Aortic smooth muscle cell (primary cell): Measurements from ENCODE around the gene MUC21. TPM values are rescaled to one million over a fixed set of nuclear protein-coding genes. Genes with fewer than 3 reads are reported as not detected.

Experiments
- total RNA-seq: library from RNA; depleted of rRNA; stranded (reverse); fragments of >200 nt; gene quantifications from 2 replicates; pipeline ENCODE4 v1.2.3, GENCODE V29; 2014

Gene MUC21
- total RNA-seq = not detected in 2 replicates

GRCh38 chr6:30983439-30983838 is at the start of gene MUC21:
MUC21 (plus strand) TSS chr6:30983718; CDS start chr6:30983959, 241 bp downstream.

GRCh38 chr6:30940361-30940986 is 43.0 kb upstream of the MUC21 start, which contains the start of gene MUCL3:
MUCL3 (plus strand) TSS chr6:30940973; CDS start chr6:30941000, 27 bp downstream.

GRCh38 chr6:31010393-31011060 is 27.0 kb downstream of the MUC21 start, which contains the start of gene MUC22:
MUC22 (plus strand) TSS chr6:31010474; CDS start chr6:31010707, 233 bp downstream.

Other genes with a start within 250 kb of the MUC21 start
- 138 and 150 TPM in 2 replicates for gene FLOT1, start 241.0 kb upstream of the MUC21 start, total RNA-seq
- gene IER3, start 239.2 kb upstream of the MUC21 start, total RNA-seq = 14.3 and 32.0 TPM in 2 replicates
- 15.2 and 17.1 TPM in 2 replicates for gene DDR1, start 99.2 kb upstream of the MUC21 start, total RNA-seq
- gene GTF2H4, start 75.5 kb upstream of the MUC21 start, total RNA-seq = 5.9 and 8.0 TPM in 2 replicates
- 12.4 and 16.8 TPM in 2 replicates for gene VARS2, start 69.5 kb upstream of the MUC21 start, total RNA-seq
- not detected in 2 replicates for gene SFTA2, start 51.5 kb upstream of the MUC21 start, total RNA-seq
- gene MUCL3, start 42.7 kb upstream of the MUC21 start, total RNA-seq = not detected in 2 replicates
- gene MUC22, start 26.8 kb downstream of the MUC21 start, total RNA-seq = not detected in 2 replicates
- not detected in 2 replicates for gene C6orf15, start 128.9 kb downstream of the MUC21 start, total RNA-seq
- 0.92 and 1.1 TPM in 2 replicates for gene PSORS1C1, start 131.1 kb downstream of the MUC21 start, total RNA-seq
- gene CDSN, start 136.7 kb downstream of the MUC21 start, total RNA-seq = not detected in 2 replicates
- not detected in 2 replicates for gene PSORS1C2, start 155.3 kb downstream of the MUC21 start, total RNA-seq
- 12.7 and 18.9 TPM in 2 replicates for gene CCHCR1, start 174.1 kb downstream of the MUC21 start, total RNA-seq
- gene TCF19, start 174.9 kb downstream of the MUC21 start, total RNA-seq = 13.6 and 21.4 TPM in 2 replicates
- 0.12 and 0.13 TPM in 2 replicates for gene POU5F1, start 187.0 kb downstream of the MUC21 start, total RNA-seq